ENCODE results near the gene SRC. TPM values are rescaled to one million over a fixed set of nuclear protein-coding genes. Genes with fewer than 3 reads are reported as not detected.

Gene SRC
- total RNA-seq, 4 donors from 2014 or later: 23.4 to 36.9 (median 29.0) TPM

- WGBS, 2 donors: 34 to 41% methylated on average over 29 of the region's 29 CpGs
- H3K4me3 ChIP-seq: no peak overlapping the region
- TF ChIP-seq POLR2A (IDR thresholded peaks at IDR 0.05) (no peak), EP300 (IDR thresholded peaks at IDR 0.05) (no peak), CTCF (IDR thresholded peaks at IDR 0.05) (no peak)
- H3K9me3 ChIP-seq: no peaks in the 10 kb centered on the region
- no peak overlapping the region for H3K27ac ChIP-seq
- H3K27me3 ChIP-seq: peaks cover 0 to 74% of the 10 kb centered on the region in 2 donors
- no peak for DNase-seq (ENCODE audit: low spot score in 2 of 2)
- no peaks in the 10 kb centered on the region for H3K36me3 ChIP-seq
- H3K4me1 ChIP-seq: peaks cover 0 to 18% (median 2%) of the 10 kb centered on the region in 4 donors
Observed at GRCh38 chr20:37414224-37415035, 68.5 kb downstream of the SRC start.

- DNase-seq (ENCODE audit: low spot score in 2 of 2): no peak
- TF ChIP-seq CTCF (IDR thresholded peaks at IDR 0.05) (no peak), POLR2A (IDR thresholded peaks at IDR 0.05) (no peak), EP300 (IDR thresholded peaks at IDR 0.05) (no peak)
- WGBS, 2 donors: 82 to 91% methylated on average over 25 to 30 of the region's 30 CpGs
- Histone ChIP-seq H3K4me3 (no peak overlapping the region), H3K4me1 (peaks cover 0 to 18% (median 2%) of the 10 kb centered on the region in 4 donors), H3K27me3 (peaks cover 0 to 74% of the 10 kb centered on the region in 2 donors), H3K36me3 (no peaks in the 10 kb centered on the region), H3K27ac (no peak overlapping the region), H3K9me3 (no peaks in the 10 kb centered on the region)
Observed at GRCh38 chr20:37415118-37416085, 69.5 kb downstream of the SRC start.

- Histone ChIP-seq H3K9me3 (no peaks in the 10 kb centered on the region), H3K4me3 (no peak overlapping the region), H3K4me1 (peaks cover 0 to 14% (median 2%) of the 10 kb centered on the region in 4 donors), H3K27ac (no peak overlapping the region), H3K27me3 (peaks cover 0 to 77% of the 10 kb centered on the region in 2 donors), H3K36me3 (no peaks in the 10 kb centered on the region)
- TF ChIP-seq POLR2A (IDR thresholded peaks at IDR 0.05) (no peak), CTCF (IDR thresholded peaks at IDR 0.05) (no peak), EP300 (IDR thresholded peaks at IDR 0.05) (no peak)
- no peak for DNase-seq (ENCODE audit: low spot score in 2 of 2)
- WGBS, 2 donors: 87% methylated on average over 27 of the region's 27 CpGs
Observed at GRCh38 chr20:37416100-37416847, 70.3 kb downstream of the SRC start.

GRCh38 chr20:37416848-37417616, 71.1 kb downstream of the SRC start:
- TF ChIP-seq POLR2A (IDR thresholded peaks at IDR 0.05) (no peak), CTCF (IDR thresholded peaks at IDR 0.05) (no peak), EP300 (IDR thresholded peaks at IDR 0.05) (no peak)
- Histone ChIP-seq H3K9me3 (no peaks in the 10 kb centered on the region), H3K27me3 (peaks cover 0 to 84% of the 10 kb centered on the region in 2 donors), H3K36me3 (no peaks in the 10 kb centered on the region), H3K27ac (no peak overlapping the region), H3K4me3 (no peak overlapping the region), H3K4me1 (peaks cover 0 to 9% (median under 1%) of the 10 kb centered on the region in 4 donors)
- no peak for DNase-seq (ENCODE audit: low spot score in 2 of 2)
- WGBS, 2 donors: 84% methylated on average over 22 of the region's 22 CpGs

Data from tibial nerve (tissue), 4 donors.